Stimulated activated CD8-positive, alpha-beta memory T cell treated with anti-CD3 and anti-CD28 coated beads, Interleukin-15, amount 100 ng/mL, for 4 hours (primary cell): ENCODE results near the gene GRWD1.
"Not testable (repeated sequence)": the region's sequence is repeated elsewhere in the genome, so short reads cannot be mapped to it uniquely, and the experiment has no call there.

Experiments used
- DNase-seq, 2 donors: peaks; one replicate each; pipeline ENCODE4 v3.0.0-alpha.2; 2020; ENCODE audit warnings: low read depth in 2 of 2

The GRWD1 gene

GRCh38 chr19:48480183-48480557 is 34.4 kb downstream of the GRWD1 start:
- no peak for DNase-seq

- DNase-seq = no peak
These were observed 35.0 kb downstream of the GRWD1 start for GRCh38 chr19:48480558-48481500.

DNA sequence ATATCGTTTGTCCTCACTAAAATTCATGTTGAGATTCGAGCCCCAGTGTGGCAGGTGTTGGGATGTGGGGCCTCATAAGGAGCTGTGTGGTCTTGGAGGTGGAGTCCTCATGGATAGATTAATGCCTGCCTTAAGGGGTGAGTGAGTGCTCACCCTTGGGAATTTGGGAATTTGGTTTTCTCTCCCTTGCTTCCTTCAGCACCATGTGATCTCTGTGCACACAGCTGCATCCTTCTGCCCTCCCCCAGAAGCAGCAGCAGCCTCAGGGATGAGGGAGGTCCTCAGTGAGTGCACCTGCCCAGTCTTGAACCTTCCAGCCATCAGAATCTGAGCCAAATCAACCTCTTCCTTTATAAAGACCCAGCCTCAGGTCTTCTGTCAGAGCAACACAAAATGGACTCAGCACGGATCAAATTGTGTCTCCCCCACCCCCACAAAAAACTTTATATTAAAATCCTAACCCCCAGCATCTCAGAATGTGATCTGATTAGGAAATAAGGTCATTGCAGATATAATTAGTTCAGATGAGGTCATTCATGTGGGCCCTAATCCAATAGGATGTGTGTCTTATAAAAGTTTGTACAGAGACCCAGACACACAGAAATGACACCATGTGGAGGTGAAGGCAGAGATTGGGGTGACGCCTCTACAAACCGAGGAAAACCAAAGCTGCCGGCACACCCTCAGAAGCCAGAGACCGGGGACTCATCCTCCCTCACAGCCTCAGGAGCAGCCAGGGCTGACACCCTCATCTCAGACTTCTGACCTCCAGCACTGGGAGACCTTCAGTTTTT is 36.3 kb downstream of the GRWD1 start:
- no peak for DNase-seq

GRCh38 chr19:48483301-48483700 is 37.5 kb downstream of the GRWD1 start:
- no peak for DNase-seq

DNA sequence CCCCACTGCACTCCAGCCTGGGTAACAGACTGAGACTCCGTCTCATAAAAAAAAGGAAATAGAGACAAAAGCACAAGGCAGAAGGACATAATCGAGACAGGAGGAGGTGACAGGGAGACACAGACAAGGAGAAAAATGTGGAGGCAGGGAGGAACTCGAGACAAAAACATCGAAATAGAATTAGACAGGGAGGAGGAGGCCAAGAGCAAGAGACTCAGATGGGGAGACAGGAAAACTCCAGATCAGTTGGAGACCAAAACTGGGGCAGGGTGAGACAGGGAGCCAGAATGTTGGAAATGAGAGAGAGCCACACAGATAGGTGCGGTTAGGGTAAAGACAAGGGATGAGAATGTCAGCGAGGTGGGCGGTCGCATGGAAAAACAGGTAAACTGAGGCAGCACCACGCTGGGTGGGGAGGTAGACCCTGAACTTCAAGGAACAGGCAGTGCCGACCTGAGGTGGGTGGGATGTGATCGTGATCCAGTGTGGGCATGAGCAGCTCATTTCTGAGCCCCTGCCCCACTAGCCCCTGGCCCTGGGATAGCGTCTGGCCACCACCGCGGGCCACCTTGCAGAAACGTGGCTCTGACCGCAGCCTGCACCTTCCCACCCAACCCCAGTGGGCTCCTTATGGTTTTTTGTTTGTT is 38.6 kb downstream of the GRWD1 start:
- no peak for DNase-seq

GRCh38 chr19:48484931-48485612 is 39.3 kb downstream of the GRWD1 start:
- DNase-seq = no peak

DNA sequence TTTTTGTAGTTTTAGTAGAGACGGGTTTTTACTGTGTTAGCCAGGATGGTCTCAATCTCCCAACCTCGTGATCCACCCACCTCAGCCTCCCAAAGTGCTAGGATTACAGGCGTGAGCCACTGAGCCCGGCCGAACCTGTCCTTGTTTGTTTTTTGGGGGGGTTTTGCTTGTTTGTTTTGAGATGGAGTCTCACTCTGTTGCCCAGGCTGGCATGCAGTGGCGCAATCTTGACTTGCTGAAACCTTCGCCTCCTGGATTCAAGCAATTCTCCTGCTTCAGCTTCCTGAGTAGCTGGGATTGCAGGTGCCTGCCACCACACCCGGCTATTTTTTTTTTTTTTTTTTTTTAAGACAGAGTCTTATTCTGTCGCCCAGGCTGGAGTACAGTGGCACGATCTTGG is 40.9 kb downstream of the GRWD1 start:
- DNase-seq = not testable (repeated sequence)

GRCh38 chr19:48487544-48487943 is 41.8 kb downstream of the GRWD1 start:
- DNase-seq = no peak

DNA sequence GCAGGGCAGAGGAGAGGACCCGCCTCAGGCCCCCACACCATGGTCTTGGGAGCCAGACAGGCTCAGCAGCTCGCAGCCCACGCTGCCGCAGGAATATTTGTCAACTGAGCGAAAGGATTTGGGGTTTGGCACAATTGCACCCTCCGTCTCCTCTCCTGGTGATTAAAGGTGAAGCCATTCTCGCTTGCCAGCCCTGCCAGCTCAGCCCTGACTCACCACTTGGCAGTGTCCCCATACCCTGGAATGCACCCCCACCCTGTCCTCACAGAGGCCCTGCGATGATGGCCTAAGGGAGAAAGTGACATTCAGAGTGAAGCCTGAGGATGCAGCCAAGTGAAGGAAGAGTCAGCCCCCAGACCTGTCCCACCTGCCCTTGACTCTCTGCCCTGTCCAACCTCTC is 42.2 kb downstream of the GRWD1 start:
- no peak for DNase-seq

DNA sequence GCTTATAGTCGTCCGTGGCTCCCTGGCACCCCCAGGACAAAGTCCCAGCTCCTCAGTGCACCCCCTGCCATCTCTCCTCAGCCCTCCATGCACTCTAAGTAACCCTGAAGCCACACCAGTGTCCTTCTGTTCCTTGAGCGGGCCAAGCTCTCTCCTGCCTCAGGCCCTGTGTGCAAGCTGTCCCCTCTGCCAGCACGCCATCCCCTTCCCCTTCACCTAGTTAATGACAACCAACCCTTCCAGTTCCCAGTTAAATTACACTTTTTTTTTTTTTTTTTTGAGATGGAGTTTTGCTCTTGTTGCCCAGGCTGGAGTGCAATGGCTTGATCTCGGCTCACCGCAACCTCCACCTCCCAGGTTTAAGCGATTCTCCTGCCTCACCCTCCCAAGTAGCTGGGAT is 42.7 kb downstream of the GRWD1 start:
- not testable (repeated sequence) for DNase-seq

- DNase-seq = peak; percentile 44 to 51
These were observed 43.9 kb downstream of the GRWD1 start for GRCh38 chr19:48489608-48490216.

DNA sequence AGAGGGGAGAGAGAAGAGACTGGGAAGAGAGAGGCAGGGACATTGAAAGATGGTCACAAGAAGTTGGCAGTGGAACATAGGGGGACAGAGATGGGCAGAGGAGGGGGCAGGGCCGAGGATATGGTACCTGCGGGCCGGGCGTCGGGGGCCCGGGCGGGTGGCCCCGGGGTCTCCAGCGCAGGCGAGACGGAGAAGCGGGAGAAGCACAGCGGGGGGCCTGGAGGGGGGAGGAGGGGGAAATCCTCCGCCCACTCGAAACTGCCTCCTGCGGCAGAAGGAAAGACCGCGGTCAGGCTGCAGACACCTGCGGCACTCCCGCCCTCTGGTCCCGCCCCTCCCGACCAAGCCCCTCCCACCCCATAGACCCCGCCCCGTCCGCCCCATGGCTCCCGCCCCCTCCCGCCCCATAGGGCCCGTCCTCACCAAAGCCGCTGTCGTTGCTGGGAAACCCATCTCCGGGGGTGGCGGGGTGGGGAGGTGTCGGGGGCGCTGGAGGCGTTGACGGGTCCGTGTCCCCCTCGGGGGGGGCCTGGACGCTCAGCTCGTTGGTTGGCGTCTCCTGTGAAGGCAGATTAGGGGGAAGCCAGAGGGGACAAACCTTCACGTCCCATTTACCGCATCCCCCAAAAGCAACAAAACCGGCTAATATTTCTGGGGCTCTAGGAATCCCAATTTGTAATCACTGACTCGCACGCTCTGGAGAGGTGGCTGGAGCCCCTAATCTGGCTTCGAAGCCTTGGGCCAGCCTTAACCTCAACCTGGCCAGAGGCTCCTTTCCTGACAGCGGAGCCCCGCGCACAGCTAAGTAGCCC is 45.4 kb downstream of the GRWD1 start:
- peak; percentile 36 to 42 for DNase-seq

GRCh38 chr19:48491793-48492123 is 46.0 kb downstream of the GRWD1 start:
- DNase-seq = no peak

DNA sequence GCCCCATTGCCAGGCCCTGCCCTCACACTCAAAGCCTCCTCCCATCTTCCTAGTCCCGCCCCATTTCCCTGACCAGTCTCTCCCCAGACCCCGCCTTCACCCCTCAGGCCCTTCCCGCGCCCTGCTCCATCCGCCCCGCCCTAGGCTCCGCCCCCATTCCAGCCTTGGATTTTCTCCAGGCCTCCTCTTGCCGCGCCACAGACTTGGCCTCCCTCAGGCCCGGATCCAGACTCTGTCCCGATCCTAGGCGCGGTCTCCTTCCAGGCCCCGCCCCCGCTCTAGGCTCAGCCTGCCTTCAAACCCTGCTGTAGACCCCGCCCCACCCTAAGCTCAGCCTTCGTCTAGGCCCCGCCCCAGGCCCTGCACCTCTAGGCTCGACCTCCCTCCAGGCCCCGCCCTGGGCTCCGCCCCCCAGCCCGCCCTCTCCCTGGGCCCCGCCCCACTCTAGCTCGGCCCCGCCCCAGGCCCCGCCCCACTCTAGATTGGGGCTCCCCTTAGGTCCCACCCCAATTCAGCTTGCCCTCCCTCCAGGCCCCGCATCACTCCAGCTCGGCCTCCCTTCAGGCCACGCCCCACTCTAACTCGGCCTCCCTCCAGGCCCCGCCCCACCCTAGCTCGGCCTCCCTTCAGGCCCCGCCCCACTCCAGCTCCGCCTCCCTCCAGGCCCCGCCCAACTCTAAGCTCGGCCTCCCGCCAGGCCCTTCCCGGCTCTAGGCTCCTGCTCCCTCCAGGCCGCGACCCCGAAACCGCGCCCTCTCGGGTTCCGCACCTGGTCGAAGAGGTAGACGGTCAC is 47.3 kb downstream of the GRWD1 start:
- peak; percentile 56 to 60 for DNase-seq

DNA sequence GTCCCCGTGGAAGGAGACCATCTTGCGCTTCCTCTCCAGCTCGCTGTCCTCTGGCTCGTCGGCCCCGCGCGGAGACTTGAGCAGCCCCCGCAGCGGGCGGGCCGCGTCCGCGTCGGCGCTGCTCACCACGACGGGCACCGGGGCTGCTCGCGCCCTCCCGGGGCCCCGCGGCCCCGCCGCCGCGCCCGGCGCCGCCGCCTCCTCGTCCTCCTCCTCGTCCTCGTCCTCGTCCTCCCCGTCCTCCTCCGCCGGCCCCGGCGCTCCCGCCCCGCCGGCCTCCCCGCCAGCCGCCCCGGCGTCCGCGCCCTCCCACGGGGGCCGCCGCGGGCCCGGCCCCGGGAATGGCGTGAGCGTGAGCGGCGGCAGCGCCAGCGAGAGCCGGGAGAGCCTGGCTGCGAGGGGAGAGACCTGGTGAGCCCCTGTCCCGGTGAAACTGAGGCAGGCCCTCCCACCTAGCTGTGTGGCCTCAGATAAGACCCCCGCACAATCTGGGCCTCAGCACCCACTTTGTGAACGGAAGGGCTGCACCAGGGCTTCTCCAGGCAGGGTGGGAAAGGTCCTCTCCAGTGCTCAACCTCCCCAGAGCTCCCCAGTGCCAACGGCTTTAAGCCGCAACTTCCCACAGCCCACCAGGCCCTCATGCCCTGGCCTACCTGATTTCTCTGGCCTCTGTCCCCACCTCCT is 48.1 kb downstream of the GRWD1 start:
- DNase-seq = no peak

- DNase-seq = no peak
These were observed 49.6 kb downstream of the GRWD1 start for GRCh38 chr19:48495396-48495795.

- no peak for DNase-seq
These were observed 51.4 kb downstream of the GRWD1 start for GRCh38 chr19:48496959-48497727.
